Activated CD4-positive, alpha-beta T cell treated with anti-CD3 and anti-CD28 coated beads, Interleukin-2, amount 50 U/mL, for 48 hours (primary cell): Measurements from ENCODE around the gene MRPL55.
A peak's percentile ranks its signal among the peaks of the same experiment; 100 is the strongest.

Source experiments
- DNase-seq, 2 experiments: peaks; one replicate each; pipeline ENCODE4 v3.0.0-alpha.2; 2020

MRPL55 gene

GRCh38 chr1:228099331-228099732, 9.8 kb downstream of the MRPL55 start:
- DNase-seq: peak in 1 of 2 experiments; percentile 4

GRCh38 chr1:228098323-228098931, 10.7 kb downstream of the MRPL55 start:
- DNase-seq: peak in 1 of 2 experiments; percentile 2

- DNase-seq: no peak
Measured at GRCh38 chr1:228097333-228098081, 11.6 kb downstream of the MRPL55 start.

GRCh38 chr1:228096416-228097332, 12.4 kb downstream of the MRPL55 start:
- DNase-seq: no peak

- DNase-seq: no peak
Measured at GRCh38 chr1:228095938-228096337, 13.2 kb downstream of the MRPL55 start.

GRCh38 chr1:228095161-228095560, 13.9 kb downstream of the MRPL55 start:
- DNase-seq: no peak

- no peak for DNase-seq
Measured at GRCh38 chr1:228094432-228095016, 14.6 kb downstream of the MRPL55 start.

GRCh38 chr1:228093050-228093906, 15.8 kb downstream of the MRPL55 start:
- no peak for DNase-seq

- no peak for DNase-seq
Measured at GRCh38 chr1:228092342-228093049, 16.6 kb downstream of the MRPL55 start.

GRCh38 chr1:228091084-228091483, 18.0 kb downstream of the MRPL55 start:
- DNase-seq: no peak

GRCh38 chr1:228090613-228091081, 18.5 kb downstream of the MRPL55 start:
- no peak for DNase-seq

- no peak for DNase-seq
Measured at GRCh38 chr1:228089519-228090380, 19.3 kb downstream of the MRPL55 start.

GRCh38 chr1:228088586-228089498, 20.3 kb downstream of the MRPL55 start:
- no peak for DNase-seq

- DNase-seq: peak in 1 of 2 experiments; percentile 39
Measured at GRCh38 chr1:228087771-228088251, 21.3 kb downstream of the MRPL55 start.

GRCh38 chr1:228085287-228085951, 23.7 kb downstream of the MRPL55 start:
- no peak for DNase-seq

- no peak for DNase-seq
Measured at GRCh38 chr1:228084797-228085196, 24.3 kb downstream of the MRPL55 start.

GRCh38 chr1:228084325-228084724, 24.8 kb downstream of the MRPL55 start:
- no peak for DNase-seq

- no peak for DNase-seq
Measured at GRCh38 chr1:228083871-228084278, 25.2 kb downstream of the MRPL55 start.
